DND-41 (cell line): Measurements from ENCODE around the gene ACADL.
A peak's percentile ranks its signal among the peaks of the same experiment; 100 is the strongest.

Experiments used
- ATAC-seq: fragments of 200-7000 bp; cut with Tn5 transposase; 3 replicates; pipeline ENCODE4 v1.9.1; 2021; ENCODE audit warnings: low read depth; ENCODE audit not compliant: insufficient read depth
- DNase-seq: peaks from one replicate; pipeline ENCODE4 v3.0.0-alpha.2; 2020
- H2AFZ ChIP-seq: 2 replicates; pipeline ENCODE4 v1.6.0; 2012; ENCODE audit warnings: low read depth, low read length
- H3K27ac ChIP-seq: 2 replicates; pipeline ENCODE4 v1.5.1; 2012; ENCODE audit warnings: low read length, inconsistent platforms
- H3K27me3 ChIP-seq: fragments of 200-600 bp; sonication (generic); 2 replicates; pipeline ENCODE4 v1.6.0; 2012; ENCODE audit warnings: low read length, mild to moderate bottlenecking, inconsistent platforms; ENCODE audit not compliant: insufficient read depth, poor library complexity
- H3K36me3 ChIP-seq: 2 replicates; pipeline ENCODE4 v1.5.1; 2012; ENCODE audit warnings: low read length, inconsistent platforms; ENCODE audit not compliant: insufficient read depth
- H3K4me1 ChIP-seq: 2 replicates; pipeline ENCODE4 v1.5.1; 2012; ENCODE audit warnings: mild to moderate bottlenecking, low read length; ENCODE audit not compliant: insufficient read depth
- H3K4me2 ChIP-seq: 2 replicates; pipeline ENCODE4 v1.6.0; 2012; ENCODE audit warnings: mild to moderate bottlenecking, moderate library complexity, low read length, inconsistent platforms; ENCODE audit not compliant: insufficient read depth
- H3K4me3 ChIP-seq, 2 experiments: fragments of 200-600 bp in 1 of 2; shearing (Covaris generic) in 1 of 2; 2 replicates each; pipeline ENCODE4 v1.5.1; 2012 to 2016; ENCODE audit warnings: inconsistent platforms in 2 of 2, low read length in 2 of 2, mild to moderate bottlenecking in 2 of 2, low read depth in 1 of 2, moderate library complexity in 1 of 2
- H3K79me2 ChIP-seq: 2 replicates; pipeline ENCODE4 v1.6.0; 2012; ENCODE audit warnings: low read length, inconsistent platforms; ENCODE audit not compliant: insufficient read depth
- H3K9ac ChIP-seq: 2 replicates; pipeline ENCODE4 v1.6.0; 2012; ENCODE audit warnings: low read depth, mild to moderate bottlenecking, inconsistent platforms, low read length, moderate library complexity
- H3K9me3 ChIP-seq: 2 replicates; pipeline ENCODE4 v1.5.1; 2012; ENCODE audit warnings: low read length, moderate library complexity, mild to moderate bottlenecking, inconsistent platforms; ENCODE audit not compliant: insufficient read depth, severe bottlenecking
- H4K20me1 ChIP-seq: 2 replicates; pipeline ENCODE4 v1.6.0; 2012; ENCODE audit warnings: low read length; ENCODE audit not compliant: insufficient read depth
- EZH2 ChIP-seq: IDR thresholded peaks from 3 replicates; pipeline ENCODE4 v1.6.1; 2012; ENCODE audit warnings: borderline replicate concordance, low read depth, mild to moderate bottlenecking, moderate library complexity, low read length, inconsistent platforms; ENCODE audit not compliant: severe bottlenecking
- TF ChIP-seq, protein P1 (sequence below): IDR thresholded peaks from 2 replicates; pipeline ENCODE4 v1.5.1; 2012; ENCODE audit warnings: borderline replicate concordance, low read length, moderate library complexity, mild to moderate bottlenecking; ENCODE audit not compliant: poor library complexity, severe bottlenecking; ENCODE audit errors: extremely low read depth

Gene ACADL

GRCh38 chr2:210203558-210203957, 21.7 kb downstream of the ACADL start:
- H3K4me2 ChIP-seq = no peak overlapping the region
- peaks cover 3% of the 10 kb centered on the region; the same call in 1 of the 2 replicates for H3K4me1 ChIP-seq
- H3K4me3 ChIP-seq = no peak overlapping the region
- H3K36me3 ChIP-seq = no peaks in the 10 kb centered on the region
- ATAC-seq = no peak
- TF ChIP-seq, protein P1, sequence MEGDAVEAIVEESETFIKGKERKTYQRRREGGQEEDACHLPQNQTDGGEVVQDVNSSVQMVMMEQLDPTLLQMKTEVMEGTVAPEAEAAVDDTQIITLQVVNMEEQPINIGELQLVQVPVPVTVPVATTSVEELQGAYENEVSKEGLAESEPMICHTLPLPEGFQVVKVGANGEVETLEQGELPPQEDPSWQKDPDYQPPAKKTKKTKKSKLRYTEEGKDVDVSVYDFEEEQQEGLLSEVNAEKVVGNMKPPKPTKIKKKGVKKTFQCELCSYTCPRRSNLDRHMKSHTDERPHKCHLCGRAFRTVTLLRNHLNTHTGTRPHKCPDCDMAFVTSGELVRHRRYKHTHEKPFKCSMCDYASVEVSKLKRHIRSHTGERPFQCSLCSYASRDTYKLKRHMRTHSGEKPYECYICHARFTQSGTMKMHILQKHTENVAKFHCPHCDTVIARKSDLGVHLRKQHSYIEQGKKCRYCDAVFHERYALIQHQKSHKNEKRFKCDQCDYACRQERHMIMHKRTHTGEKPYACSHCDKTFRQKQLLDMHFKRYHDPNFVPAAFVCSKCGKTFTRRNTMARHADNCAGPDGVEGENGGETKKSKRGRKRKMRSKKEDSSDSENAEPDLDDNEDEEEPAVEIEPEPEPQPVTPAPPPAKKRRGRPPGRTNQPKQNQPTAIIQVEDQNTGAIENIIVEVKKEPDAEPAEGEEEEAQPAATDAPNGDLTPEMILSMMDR = no peak
- TF ChIP-seq EZH2 = no peak
- H3K9ac ChIP-seq = no peak overlapping the region
- H2AFZ ChIP-seq = no peak overlapping the region
- no peak for DNase-seq
- no peak overlapping the region for H3K27ac ChIP-seq
- peaks cover 8% of the 10 kb centered on the region for H3K27me3 ChIP-seq
- no peaks in the 10 kb centered on the region for H3K79me2 ChIP-seq
- H4K20me1 ChIP-seq = no peaks in the 10 kb centered on the region
- H3K9me3 ChIP-seq = no peaks in the 10 kb centered on the region

DNA sequence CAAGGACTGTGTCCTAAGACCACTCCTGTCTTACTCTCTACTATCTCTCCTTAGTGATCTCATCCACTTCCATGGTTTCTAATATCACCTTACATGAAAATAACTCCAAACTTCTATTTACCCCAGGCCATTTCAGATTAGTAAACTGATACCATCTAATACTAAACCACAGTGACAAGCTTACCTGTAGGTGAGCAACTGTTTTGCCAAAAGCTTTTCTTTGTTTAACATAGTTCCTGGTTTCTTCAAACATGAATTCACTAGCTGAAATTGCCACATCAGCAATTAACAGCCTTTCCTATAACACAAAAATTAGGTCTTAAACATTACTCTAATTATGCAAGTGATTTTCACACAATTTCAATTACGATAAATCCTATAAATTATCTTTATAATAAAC, 22.1 kb downstream of the ACADL start:
- Histone ChIP-seq H3K27ac (no peak overlapping the region), H3K36me3 (no peaks in the 10 kb centered on the region), H4K20me1 (no peaks in the 10 kb centered on the region), H3K4me2 (no peak overlapping the region), H2AFZ (no peak overlapping the region), H3K9me3 (no peaks in the 10 kb centered on the region), H3K4me1 (peaks cover 7% of the 10 kb centered on the region; the same call in 1 of the 2 replicates), H3K79me2 (no peaks in the 10 kb centered on the region), H3K4me3 (no peak overlapping the region), H3K27me3 (peaks cover 8% of the 10 kb centered on the region), H3K9ac (no peak overlapping the region)
- ATAC-seq (no peak), DNase-seq (no peak)
- TF ChIP-seq, protein P1 = no peak
- no peak for TF ChIP-seq EZH2

DNA sequence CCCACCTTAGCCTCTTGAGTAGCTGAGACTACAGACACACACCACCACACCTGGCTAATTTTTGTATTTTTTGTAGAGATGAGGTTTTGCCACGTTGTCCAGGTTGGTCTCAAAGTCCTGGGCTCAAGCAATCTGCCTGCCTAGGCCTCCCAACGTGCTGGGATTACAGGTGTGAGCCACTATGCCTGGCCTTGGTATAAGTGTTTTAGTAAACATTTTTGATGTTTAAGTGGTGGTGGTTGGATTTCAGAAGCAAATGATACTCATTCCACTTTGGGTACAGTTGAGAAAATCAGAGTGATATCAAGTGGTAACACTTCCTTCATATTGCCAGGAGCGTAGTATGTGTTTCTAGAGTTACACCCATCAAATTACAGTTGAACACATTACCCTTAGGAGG, 25.4 kb downstream of the ACADL start:
- Histone ChIP-seq H3K27me3 (peaks cover 6% of the 10 kb centered on the region), H3K9ac (no peak overlapping the region), H3K4me2 (no peak overlapping the region), H3K4me3 (no peak overlapping the region), H3K79me2 (no peaks in the 10 kb centered on the region), H3K4me1 (peaks cover 13% of the 10 kb centered on the region), H4K20me1 (no peaks in the 10 kb centered on the region), H3K27ac (no peak overlapping the region), H3K36me3 (no peaks in the 10 kb centered on the region), H2AFZ (no peak overlapping the region), H3K9me3 (no peaks in the 10 kb centered on the region)
- DNase-seq = no peak
- no peak for ATAC-seq
- no peak for TF ChIP-seq EZH2
- TF ChIP-seq, protein P1 = no peak

GRCh38 chr2:210199186-210199765, 26.0 kb downstream of the ACADL start:
- H3K4me1 ChIP-seq = peaks cover 15% of the 10 kb centered on the region
- H3K4me3 ChIP-seq = no peak overlapping the region

More at GRCh38 chr2:210199186-210199765, 26.0 kb downstream of the ACADL start:
- TF ChIP-seq, protein P1 = peak; percentile 71
- TF ChIP-seq EZH2 = no peak
- Histone ChIP-seq H3K27ac (no peak overlapping the region), H2AFZ (no peak overlapping the region), H4K20me1 (no peaks in the 10 kb centered on the region), H3K9me3 (no peaks in the 10 kb centered on the region), H3K9ac (no peak overlapping the region), H3K27me3 (peaks cover 4% of the 10 kb centered on the region), H3K79me2 (no peaks in the 10 kb centered on the region), H3K36me3 (no peaks in the 10 kb centered on the region), H3K4me2 (no peak overlapping the region)
- peak; percentile 70; the same call in 2 of the 3 replicates for ATAC-seq
- DNase-seq = no peak
